ENCODE measurements around the gene AIMP1.
"Not testable (repeated sequence)": the region's sequence is repeated elsewhere in the genome, so short reads cannot be mapped to it uniquely, and the experiment has no call there.

AIMP1 gene

DNA sequence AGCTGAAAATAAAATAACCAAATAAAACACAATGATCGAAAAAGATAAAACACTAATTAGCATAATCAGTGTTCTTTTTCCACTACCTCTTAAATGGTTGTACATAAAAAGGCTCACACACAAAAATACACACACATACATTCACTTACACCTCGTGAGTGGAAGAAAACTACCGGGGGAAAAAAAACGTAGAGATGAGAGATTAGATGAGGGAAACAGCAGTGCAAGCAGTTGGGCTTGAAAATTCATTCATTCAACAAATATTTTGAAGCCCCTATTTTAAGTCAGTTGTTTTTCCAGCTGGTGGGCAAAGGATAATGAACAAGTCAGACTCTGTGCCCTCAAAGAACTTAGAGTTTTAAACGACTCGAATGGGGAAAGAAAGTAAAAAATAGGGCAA, 1.4 kb upstream of the AIMP1 start:
- no peak for DNase-seq

DNA sequence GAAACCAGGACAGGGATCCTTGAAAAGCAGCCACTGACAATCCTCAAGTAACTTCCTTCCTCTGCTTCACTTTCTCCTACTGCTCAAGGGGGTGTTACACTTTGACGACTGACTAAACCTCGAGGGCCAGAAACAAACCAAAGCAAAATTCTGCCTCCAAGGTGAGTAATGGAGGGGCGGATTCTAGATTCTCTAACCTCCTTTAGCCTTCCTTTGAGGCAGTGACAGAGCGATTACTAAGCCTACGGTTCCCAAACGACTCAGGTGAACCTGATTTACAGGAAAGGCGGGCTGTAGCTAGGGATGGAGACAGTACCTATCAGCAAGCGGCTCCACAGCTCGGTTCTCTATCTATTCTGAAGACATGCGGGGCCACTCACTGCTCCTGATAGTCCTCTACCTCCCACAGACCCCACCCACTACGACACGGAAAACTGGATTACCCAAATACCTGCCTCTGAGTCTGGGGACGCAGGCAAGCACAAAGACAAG, 828 bp upstream of the AIMP1 start:
- DNase-seq, result no peak

DNA sequence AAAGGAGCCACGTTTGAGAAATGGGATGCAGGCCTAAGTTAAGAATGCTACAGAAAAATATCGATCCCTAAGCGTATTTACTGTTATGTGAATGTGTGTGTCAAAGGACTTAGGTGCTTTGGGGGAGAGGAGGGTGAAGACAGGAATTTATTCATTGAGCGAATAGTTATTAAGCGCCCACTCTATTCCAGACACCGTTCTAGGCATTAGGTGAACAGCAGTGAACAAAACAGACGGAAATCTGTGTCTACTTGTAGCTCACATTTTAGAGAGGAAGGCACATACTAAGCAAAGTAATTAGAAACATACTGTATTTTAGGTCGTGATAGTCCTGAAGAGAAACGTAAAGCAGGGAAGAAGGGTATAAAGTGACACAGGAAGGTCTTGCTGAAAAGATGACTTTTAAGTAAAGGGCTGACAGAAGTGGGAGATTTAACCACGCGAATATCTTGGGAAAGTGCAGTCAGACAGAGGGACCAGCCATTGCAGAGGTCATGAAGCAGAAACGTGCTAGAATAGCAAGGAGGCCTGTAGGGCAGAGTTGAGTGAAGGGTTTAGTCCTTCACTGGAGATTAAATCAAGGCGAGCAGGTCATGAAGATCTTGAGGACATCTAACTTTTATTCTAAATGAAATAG, 541 bp downstream of the AIMP1 start:
- DNase-seq, result no peak

DNA sequence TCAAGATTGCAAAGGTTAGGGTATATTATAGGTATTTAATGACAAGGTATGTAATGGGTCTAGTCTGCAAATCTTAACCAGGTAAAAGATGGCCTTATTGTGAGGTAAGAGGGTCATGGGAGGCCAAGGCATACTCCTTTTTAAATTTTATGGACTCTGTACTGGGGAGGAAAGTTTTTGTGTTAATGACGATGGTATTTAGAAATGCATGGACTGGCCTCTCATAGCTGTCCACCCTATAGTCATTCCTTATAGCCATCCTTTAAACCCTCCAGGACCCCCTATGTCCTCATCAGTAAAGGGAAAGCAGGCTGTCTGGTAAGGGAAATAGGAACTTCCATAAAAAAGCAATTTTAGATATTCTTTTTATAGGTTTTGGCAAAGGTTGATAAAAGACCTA, 1.5 kb downstream of the AIMP1 start:
- no peak for DNase-seq

- no peak for DNase-seq
Measured at GRCh38 chr4:106318511-106318910, 2.2 kb downstream of the AIMP1 start.

DNA sequence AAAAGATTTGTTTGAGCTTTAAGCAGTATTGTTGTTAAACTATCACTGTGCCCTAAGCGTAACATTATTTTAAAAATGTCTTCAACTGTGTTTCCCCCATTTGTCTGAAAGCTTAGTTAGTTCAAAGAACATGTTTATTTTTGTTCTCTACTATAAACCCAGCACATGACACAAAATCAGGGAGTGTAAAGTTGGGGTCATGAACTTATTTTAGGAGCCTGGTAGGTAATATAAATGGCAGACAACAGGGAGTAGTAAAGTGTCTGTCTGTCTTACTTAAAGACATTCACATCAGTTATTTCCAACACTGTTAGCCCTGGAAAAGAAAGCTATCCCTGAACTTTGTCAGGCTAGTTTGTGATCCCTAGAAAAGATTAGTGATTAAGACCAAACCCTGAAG, 3.9 kb downstream of the AIMP1 start:
- DNase-seq, result no peak

- not testable (repeated sequence) for DNase-seq
Measured at GRCh38 chr4:106321168-106321567, 4.8 kb downstream of the AIMP1 start.

DNA sequence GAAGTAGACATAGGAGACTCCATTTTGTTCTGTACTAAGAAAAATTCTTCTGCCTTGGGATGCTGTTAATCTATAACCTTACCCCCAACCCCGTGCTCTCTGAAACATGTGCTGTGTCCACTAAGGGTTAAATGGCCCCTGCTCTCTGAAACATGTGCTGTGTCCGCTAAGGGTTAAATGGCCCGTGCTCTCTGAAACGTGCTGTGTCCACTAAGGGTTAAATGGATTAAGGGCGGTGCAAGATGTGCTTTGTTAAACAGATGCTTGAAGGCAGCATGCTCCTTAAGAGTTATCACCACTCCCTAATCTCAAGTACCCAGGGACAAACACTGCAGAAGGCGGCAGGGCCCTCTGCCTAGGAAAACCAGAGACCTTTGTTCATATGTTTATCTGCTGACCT, 5.5 kb downstream of the AIMP1 start:
- DNase-seq, result not testable (repeated sequence)

DNA sequence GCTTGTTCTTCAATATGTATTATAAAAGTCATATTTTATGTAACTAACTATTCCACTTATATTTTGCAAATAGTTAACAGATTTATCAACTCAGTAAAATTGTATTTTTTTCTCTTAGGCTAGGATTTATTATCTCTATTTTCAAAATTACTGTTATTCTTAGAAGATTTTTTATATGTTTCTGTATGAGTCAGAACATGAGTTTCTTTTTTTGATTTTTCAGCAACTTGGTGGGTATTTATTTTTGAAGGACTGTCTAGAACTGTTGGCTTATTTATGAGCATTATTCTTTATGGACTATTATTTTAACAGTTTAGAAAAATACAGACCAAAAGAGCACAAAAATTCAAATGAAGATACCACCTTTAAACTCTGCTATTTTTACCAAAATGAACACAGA, 6.8 kb downstream of the AIMP1 start:
- no peak for DNase-seq

- DNase-seq, result no peak
Measured at GRCh38 chr4:106325800-106326199, 9.4 kb downstream of the AIMP1 start.

DNA sequence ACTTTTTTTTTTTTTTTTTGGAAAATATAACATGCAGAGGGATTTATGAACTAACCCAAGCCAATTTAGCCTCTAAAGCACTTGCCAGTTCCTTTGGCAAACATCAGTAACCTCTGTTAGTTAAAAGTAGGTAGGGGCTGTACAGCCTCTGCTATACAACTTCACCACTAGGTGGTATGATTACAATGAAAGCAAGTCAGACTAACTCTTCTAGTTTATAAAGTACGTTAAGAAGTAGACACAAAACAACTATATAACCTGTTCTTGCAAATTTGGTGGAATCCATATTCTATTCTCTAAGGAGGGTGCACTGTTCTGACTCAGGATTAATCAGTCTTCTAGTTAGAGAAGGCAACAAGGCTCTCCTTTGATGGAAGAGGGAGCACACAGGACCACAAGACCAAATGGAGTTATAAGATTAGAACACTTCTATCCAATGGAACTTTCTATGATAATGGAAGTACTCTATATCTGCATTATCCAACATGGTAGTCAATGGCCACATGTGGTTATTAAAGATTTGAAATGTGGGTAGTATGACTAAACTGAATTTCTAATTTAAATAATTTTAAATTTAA, 12.8 kb downstream of the AIMP1 start:
- DNase-seq, result no peak

GRCh38 chr4:106333186-106333585, 16.8 kb downstream of the AIMP1 start:
- DNase-seq, result no peak

DNA sequence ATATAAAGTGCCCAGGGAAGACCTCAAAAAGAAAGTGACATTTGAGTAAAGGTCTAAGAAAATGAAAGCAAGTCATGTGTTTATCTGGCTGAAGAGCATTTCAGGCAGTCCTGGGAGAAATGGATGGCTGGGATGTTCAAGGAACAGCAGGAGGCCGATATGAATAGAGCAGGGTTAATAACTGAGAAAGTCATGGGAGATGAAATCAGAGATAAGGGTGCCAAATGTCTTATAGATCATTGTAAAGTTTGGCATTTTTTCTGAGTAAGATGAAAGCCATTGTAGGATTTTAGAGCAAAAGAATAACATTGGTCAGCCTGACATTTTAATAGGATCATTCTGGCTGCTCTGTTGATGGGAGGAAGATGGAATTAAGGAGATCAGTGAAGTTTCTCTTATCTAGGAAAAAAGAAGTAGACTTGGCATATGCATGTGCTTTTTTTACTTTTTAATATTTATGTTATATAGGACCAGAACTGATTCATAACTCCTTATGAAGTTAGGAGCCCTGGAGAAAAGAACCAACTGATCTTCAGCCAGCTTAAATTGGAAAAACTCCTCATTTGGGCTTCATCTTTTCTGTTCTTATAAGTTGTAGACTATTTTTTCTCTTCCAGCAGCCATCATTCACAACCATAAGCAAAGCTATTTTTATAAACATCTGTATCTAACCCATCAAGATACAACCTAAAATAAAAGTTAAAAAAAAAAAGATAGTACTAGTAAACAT, 18.6 kb downstream of the AIMP1 start:
- DNase-seq, result no peak

GRCh38 chr4:106336618-106337017, 20.3 kb downstream of the AIMP1 start:
- DNase-seq, result no peak

DNA sequence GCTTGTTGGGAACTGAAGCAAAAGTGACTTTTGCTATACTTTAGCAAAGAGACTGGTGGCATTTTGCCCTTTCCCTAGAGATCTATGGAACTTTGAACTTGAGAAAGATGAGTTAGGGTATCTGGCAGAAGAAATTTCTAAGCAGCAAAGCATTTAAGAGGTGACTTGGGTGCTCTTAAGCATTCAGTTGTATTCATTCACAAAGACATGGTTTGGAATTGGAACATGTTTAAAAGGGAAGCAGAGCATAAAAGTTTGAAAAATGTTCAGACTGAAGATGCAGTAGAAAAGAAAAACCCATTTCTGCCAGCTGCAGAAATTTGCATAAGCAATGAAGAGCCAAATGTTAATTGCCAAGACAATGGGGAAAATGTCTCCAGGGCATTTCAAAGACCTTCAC, 21.6 kb downstream of the AIMP1 start:
- DNase-seq, result no peak

GRCh38 chr4:106338671-106339070, 22.3 kb downstream of the AIMP1 start:
- DNase-seq, result no peak

DNA sequence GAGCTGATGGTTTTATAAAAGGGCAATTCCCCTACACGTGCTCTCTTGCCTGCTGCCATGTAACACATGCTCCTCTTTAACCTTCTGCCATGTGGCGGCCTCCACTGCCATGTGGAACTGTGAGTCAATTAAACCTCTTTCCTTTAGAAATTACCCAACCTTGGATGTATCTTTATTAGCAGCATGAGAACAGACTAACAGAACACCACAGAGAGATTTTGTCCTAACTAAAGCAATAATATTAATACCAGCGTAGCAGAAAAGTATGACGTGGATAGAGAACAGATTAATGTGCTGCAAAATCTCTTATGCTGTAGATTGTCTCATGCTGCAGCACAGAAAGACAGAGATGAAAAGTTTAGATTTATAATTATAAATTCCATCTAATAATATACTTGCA, 23.1 kb downstream of the AIMP1 start:
- no peak for DNase-seq

DNA sequence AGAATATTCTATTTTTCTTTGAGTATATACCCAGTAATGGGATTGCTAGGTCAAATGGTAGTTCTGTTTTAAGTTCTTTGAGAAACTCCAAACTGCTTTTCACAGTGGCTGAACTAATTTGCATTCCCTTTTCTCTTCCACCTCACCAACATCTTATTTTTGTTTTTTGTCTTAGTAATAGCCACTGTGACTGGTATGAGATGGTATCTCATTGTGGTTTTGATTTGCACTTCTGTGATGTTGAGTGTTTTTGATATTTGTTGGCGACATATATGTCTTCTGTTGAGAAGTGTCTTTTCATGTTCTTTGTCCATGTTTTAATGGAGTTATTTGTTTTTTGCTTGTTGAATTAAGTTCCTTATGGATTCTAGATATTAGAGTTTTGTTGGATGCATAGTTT, 24.4 kb downstream of the AIMP1 start:
- DNase-seq, result no peak

GRCh38 chr4:106343865-106344646, 27.7 kb downstream of the AIMP1 start:
- DNase-seq, result no peak

DNA sequence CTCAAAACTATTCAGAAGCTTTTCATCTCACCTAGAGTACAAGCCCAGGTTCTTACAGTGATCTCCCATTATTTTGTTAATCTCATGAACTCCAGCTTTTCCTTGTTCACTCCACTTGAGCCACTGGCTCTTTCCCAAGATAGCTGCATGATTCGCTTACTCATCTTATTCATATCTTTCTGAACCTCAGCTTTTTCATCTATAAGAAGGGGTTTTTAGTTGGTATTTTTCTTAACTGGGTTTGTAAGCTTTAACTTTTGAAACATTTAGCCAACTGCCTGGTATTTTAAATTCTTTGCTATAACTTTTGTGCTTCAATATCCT, 28.3 kb downstream of the AIMP1 start:
- no peak for DNase-seq

DNA sequence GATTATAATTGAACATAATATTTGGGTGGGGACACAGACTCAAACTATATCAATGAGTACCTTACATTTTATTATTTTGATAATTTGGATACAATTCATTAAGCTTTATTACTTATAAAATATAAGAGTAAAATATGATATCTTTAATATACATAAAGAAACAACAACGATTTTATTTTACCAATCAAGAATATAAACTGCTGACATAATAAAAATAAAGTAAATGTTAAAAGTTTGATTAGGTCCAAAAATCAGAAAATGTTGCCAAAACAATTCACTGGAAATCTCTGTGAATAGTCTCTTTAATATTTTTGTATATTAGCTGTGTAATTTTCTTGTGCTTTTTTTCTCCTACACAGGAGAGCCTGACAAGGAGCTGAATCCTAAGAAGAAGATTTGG, 30.8 kb downstream of the AIMP1 start:
- DNase-seq, result no peak

GRCh38 chr4:106351016-106351415, 34.7 kb downstream of the AIMP1 start:
- no peak for DNase-seq

DNA sequence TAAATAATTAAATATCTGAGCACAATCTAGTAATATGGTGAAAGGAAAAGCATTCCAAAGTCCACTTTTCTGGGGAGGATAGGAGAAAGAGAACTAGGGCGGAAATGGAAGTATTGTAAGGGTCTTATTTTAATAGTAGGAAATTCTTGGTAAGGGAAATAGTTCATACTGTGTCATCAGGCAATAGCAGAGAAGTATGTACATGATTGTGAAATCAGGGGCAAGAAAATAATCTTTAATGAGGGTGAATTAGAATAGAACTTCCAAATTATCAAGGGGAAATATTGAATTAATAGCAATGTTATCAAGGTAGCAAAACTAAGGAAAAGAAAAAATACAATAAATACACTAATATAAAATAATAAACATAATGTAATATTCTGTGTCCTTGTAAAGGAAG, 37.4 kb downstream of the AIMP1 start:
- DNase-seq, result no peak

DNA sequence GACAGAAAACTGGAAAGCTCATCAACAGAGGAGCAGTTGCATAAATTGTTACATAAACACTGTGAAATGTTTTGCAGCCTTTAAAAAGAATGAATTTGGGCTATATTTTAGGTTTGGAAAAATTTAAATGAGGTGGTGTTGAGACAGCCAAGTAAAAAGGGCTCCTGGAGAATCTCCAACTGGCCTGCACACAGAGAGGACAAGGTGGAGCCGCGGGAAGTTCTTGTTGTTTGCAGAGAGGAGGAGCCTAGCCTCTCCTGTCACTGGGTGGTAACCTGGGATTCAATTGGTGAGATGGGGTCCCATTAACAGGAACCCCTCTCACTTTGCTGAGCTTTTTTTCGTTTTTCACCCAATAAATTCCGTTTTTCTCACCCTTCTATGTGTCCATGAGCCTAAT, 38.8 kb downstream of the AIMP1 start:
- DNase-seq, result no peak
